SK-N-SH (cell line): ENCODE measurements around the gene HES1.

Experiments used
- CTCF ChIP-seq: fragments of 200-600 bp; sonication (generic); IDR thresholded peaks from 2 replicates; pipeline ENCODE4 v1.6.1; 2017; ENCODE audit warnings: antibody characterized with exemption, mild to moderate bottlenecking, moderate library complexity
- EP300 ChIP-seq, 2 experiments: IDR thresholded peaks; 2 replicates each; pipeline versions ENCODE4 v1.4.0 to v1.6.1; 2012; ENCODE audit warnings: borderline replicate concordance in 1 of 2, low read depth in 1 of 2, low read length in 1 of 2
- FOXJ3 ChIP-seq: sonication (generic); formaldehyde crosslinking; IDR thresholded peaks from 2 replicates; pipeline ENCODE4 v1.5.1; 2020; ENCODE audit warnings: mild to moderate bottlenecking, missing genetic modification reagents
- IRF3 ChIP-seq: fragments of 150-350 bp; IDR thresholded peaks from 2 replicates; pipeline ENCODE4 v1.6.1; 2016; ENCODE audit warnings: mild to moderate bottlenecking, low read depth, low read length
- JUND ChIP-seq: IDR thresholded peaks from 2 replicates; pipeline ENCODE4 v1.4.0; 2012
- POLR2AphosphoS5 ChIP-seq: IDR thresholded peaks from 2 replicates; pipeline ENCODE4 v1.6.1; 2012; ENCODE audit warnings: low read depth, low read length
- REST ChIP-seq: IDR thresholded peaks from 2 replicates; pipeline ENCODE4 v1.6.1; 2012; ENCODE audit warnings: mild to moderate bottlenecking, low read depth, low read length, moderate library complexity
- SMC3 ChIP-seq: IDR thresholded peaks from 2 replicates; pipeline ENCODE4 v1.6.1; 2012; ENCODE audit warnings: low read depth, low read length, improper control_type of control experiment
- TCF12 ChIP-seq: IDR thresholded peaks from 2 replicates; pipeline ENCODE4 v1.4.0; 2012
- TF ChIP-seq, protein P1 (sequence below): IDR thresholded peaks from 2 replicates; pipeline ENCODE4 v1.4.0; 2012; ENCODE audit warnings: low read depth

- no peak for TF ChIP-seq CTCF
- no peak for TF ChIP-seq SMC3
- no peak for TF ChIP-seq POLR2AphosphoS5
- TF ChIP-seq, protein P1, sequence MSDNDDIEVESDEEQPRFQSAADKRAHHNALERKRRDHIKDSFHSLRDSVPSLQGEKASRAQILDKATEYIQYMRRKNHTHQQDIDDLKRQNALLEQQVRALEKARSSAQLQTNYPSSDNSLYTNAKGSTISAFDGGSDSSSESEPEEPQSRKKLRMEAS: no peak
- no peak for TF ChIP-seq FOXJ3 (CRISPR knock-in tag)
- TF ChIP-seq TCF12: no peak
- no peak for TF ChIP-seq IRF3
- TF ChIP-seq JUND: no peak
- TF ChIP-seq EP300 (IDR thresholded peaks at IDR 0.05; ENCODE audit: borderline replicate concordance in 1 of 2, low read depth in 1 of 2, low read length in 1 of 2): no peak
- no peak for TF ChIP-seq REST
These were observed 2.2 kb upstream of the HES1 start for GRCh38 chr3:194133661-194134230.
